HepG2 (cell line): ENCODE data around the gene ARHGAP12. TPM values are rescaled to one million over a fixed set of nuclear protein-coding genes. Genes with fewer than 3 reads are reported as not detected.

Experiments
- ATAC-seq: fragments of 200-7000 bp; cut with Tn5 transposase; 3 replicates; pipeline ENCODE4 v1.9.1; 2020; ENCODE audit warnings: mild to moderate bottlenecking, moderate library complexity
- BruUV-seq: library from RNA; stranded (reverse); fragments of 400-500 nt; replicated peaks from 2 replicates; lab custom pipeline; 2021; lab: Mats Ljungman, UMichigan
- CTCF ChIA-PET: fragments of 300-600 bp; formaldehyde crosslinking; extraction: SDS; loops from one replicate; lab custom pipeline; 2021; ENCODE audit warnings: low total read pairs, inconsistent platforms, low intra/inter-chr PET ratio; lab: Yijun Ruan, JAX
- POLR2A ChIA-PET: fragments of 350-600 bp; sonication (Branson Sonifier 250); formaldehyde crosslinking; loops from one replicate; lab custom pipeline; 2020; ENCODE audit warnings: antibody characterized with exemption, inconsistent platforms; lab: Yijun Ruan, JAX
- DNase-seq: peaks from one replicate; pipeline ENCODE4 v3.0.0-alpha.2; 2015; ENCODE audit warnings: low spot score
- FAIRE-seq: peaks from 3 replicates; lab custom pipeline; 2011; peaks lifted over from hg19 to GRCh38; lab: Jason Lieb, UNC
- H2AFZ ChIP-seq: one replicate; pipeline ENCODE4 v1.6.1; 2011; ENCODE audit warnings: low read length, inconsistent platforms
- H3K27ac ChIP-seq: fragments of 300-600 bp; 3 replicates; pipeline ENCODE4 v1.8.0; 2011; ENCODE audit warnings: mixed run types, mild to moderate bottlenecking, mixed read lengths, low read length, inconsistent platforms; ENCODE audit not compliant: insufficient read depth; ENCODE audit errors: extremely low read length
- H3K27me3 ChIP-seq, 2 experiments: fragments of 200-600 bp in 1 of 2; 2 replicates in 1 of 2; 3 replicates in 1 of 2; pipeline versions ENCODE4 v1.6.0 to v1.8.0; 2011; ENCODE audit warnings: low read length in 2 of 2, mild to moderate bottlenecking in 2 of 2, moderate library complexity in 2 of 2, inconsistent platforms in 1 of 2; ENCODE audit not compliant: insufficient read depth in 2 of 2, control insufficient read depth in 1 of 2
- H3K36me3 ChIP-seq, 2 experiments: fragments of 200-600 bp in 1 of 2; replicated peaks in 1 of 2; 2 replicates in 1 of 2; 3 replicates in 1 of 2; pipeline versions ENCODE4 v1.5.1 to v1.8.0; 2011; ENCODE audit warnings: low read length in 2 of 2, inconsistent platforms in 1 of 2; ENCODE audit not compliant: insufficient read depth in 2 of 2, control insufficient read depth in 1 of 2
- H3K4me1 ChIP-seq: 2 replicates; pipeline ENCODE4 v1.5.1; 2012; ENCODE audit warnings: low read length, inconsistent platforms; ENCODE audit not compliant: insufficient read depth
- H3K4me2 ChIP-seq: 2 replicates; pipeline ENCODE4 v1.6.0; 2011; ENCODE audit warnings: low read depth, low read length, inconsistent platforms
- H3K4me3 ChIP-seq, 3 experiments: fragments of 200-600 bp in 1 of 3; sonication (generic), shearing (Covaris generic) in 1 of 3; replicated peaks in 1 of 3; 2 replicates each; pipeline ENCODE4 v1.5.1; 2011 to 2016; ENCODE audit warnings: low read length in 3 of 3, inconsistent platforms in 2 of 3, low read depth in 2 of 3, mild to moderate bottlenecking in 2 of 3, control low read depth in 1 of 3, mixed read lengths in 1 of 3; ENCODE audit not compliant: insufficient read depth in 1 of 3
- H3K79me2 ChIP-seq: one replicate; pipeline ENCODE4 v1.6.1; 2011; ENCODE audit warnings: low read length, inconsistent platforms; ENCODE audit not compliant: insufficient read depth
- H3K9ac ChIP-seq: 2 replicates; pipeline ENCODE4 v1.6.0; 2011; ENCODE audit warnings: mild to moderate bottlenecking, low read depth, low read length, inconsistent platforms; ENCODE audit not compliant: insufficient read depth
- H3K9me3 ChIP-seq: 2 replicates; pipeline ENCODE4 v1.5.1; 2012; ENCODE audit warnings: mild to moderate bottlenecking, low read length
- H4K20me1 ChIP-seq: 2 replicates; pipeline ENCODE4 v1.6.0; 2011; ENCODE audit warnings: inconsistent platforms, mild to moderate bottlenecking, low read length, moderate library complexity; ENCODE audit not compliant: insufficient read depth
- PRPF4 ChIP-seq: fragments of 200-400 bp; formaldehyde crosslinking; IDR thresholded peaks from 2 replicates; pipeline ENCODE4 v1.6.1; 2016; ENCODE audit warnings: low read length, low read depth; ENCODE audit not compliant: poor library complexity, severe bottlenecking
- RBFOX2 ChIP-seq: fragments of 200-400 bp; formaldehyde crosslinking; IDR thresholded peaks from 2 replicates; pipeline ENCODE4 v1.6.1; 2017; ENCODE audit warnings: low read depth, mild to moderate bottlenecking, low read length
- SNRNP70 ChIP-seq: fragments of 200-400 bp; formaldehyde crosslinking; IDR thresholded peaks from 2 replicates; pipeline ENCODE4 v1.6.1; 2017; ENCODE audit warnings: mild to moderate bottlenecking, low read depth, low read length, moderate library complexity
- SOX5 ChIP-seq: IDR thresholded peaks from 2 replicates; pipeline ENCODE4 v1.6.1; 2016; ENCODE audit warnings: borderline replicate concordance
- ZFP90 ChIP-seq: sonication (generic); formaldehyde crosslinking; IDR thresholded peaks from 2 replicates; pipeline ENCODE4 v1.8.0; 2022; ENCODE audit warnings: missing genetic modification reagents, mild to moderate bottlenecking, inconsistent platforms, borderline replicate concordance
- ZNF17 ChIP-seq: sonication (generic); formaldehyde crosslinking; IDR thresholded peaks from 2 replicates; pipeline ENCODE4 v1.5.0; 2020; ENCODE audit warnings: mild to moderate bottlenecking, missing genetic modification reagents
- ZNF335 ChIP-seq: sonication (generic); formaldehyde crosslinking; IDR thresholded peaks from 2 replicates; pipeline ENCODE4 v1.4.0; 2020; ENCODE audit warnings: missing genetic modification reagents
- ZNF431 ChIP-seq: sonication (generic); formaldehyde crosslinking; IDR thresholded peaks from 2 replicates; pipeline ENCODE4 v1.9.0; 2022; ENCODE audit warnings: missing genetic modification reagents, low read depth, mild to moderate bottlenecking, borderline replicate concordance
- ZNF484 ChIP-seq: sonication (generic); formaldehyde crosslinking; IDR thresholded peaks from 2 replicates; pipeline ENCODE4 v1.5.1; 2020; ENCODE audit warnings: mild to moderate bottlenecking, low read depth, missing genetic modification reagents, borderline replicate concordance
- WGBS: methylation state at CpG from one replicate; pipeline ENCODE4 v1.1.6; 2017; ENCODE audit warnings: low lambda C conversion rate; 5-methylcytosine and 5-hydroxymethylcytosine counted together
- in situ Hi-C: cut with HindIII; loops from 2 replicates; pipeline ENCODE4 v1.10.0; 2017; ENCODE audit warnings: low pct_unique_long_range_greater_than_20kb; ENCODE audit not compliant: extremely low pct_ligation_motif_present
- intact Hi-C: fragments of 100-400 bp; cut with micrococcal nuclease; formaldehyde crosslinking; loops from one replicate; pipeline ENCODE4 v1.10.0; 2022; ENCODE audit not compliant: unreplicated experiment
- polyA plus RNA-seq, 8 experiments: library from polyadenylated mRNA; depleted of rRNA in 3 of 8; stranded (reverse) in 7 of 8; unstranded in 1 of 8; fragments of >200 nt; fragmentation: Illumina TruSeq in 4 of 8; extraction: Trizol in 4 of 8; gene quantifications; 2 replicates each; pipeline versions ENCODE4 v1.2.1 to v1.2.3, GENCODE V29; 2011 to 2016; ENCODE audit warnings: low read depth in 4 of 8, missing spikeins in 1 of 8, mixed read lengths in 1 of 8; ENCODE audit not compliant: insufficient read depth in 1 of 8
- total RNA-seq, 5 experiments: library from RNA; depleted of rRNA; stranded (reverse); fragments of >200 nt; fragmentation: Illumina TruSeq; extraction: Trizol; gene quantifications; 2 replicates each; pipeline ENCODE4 v1.2.3, GENCODE V29; 2016; ENCODE audit warnings: low read depth in 1 of 5

Gene ARHGAP12
- total and polyA plus RNA-seq, 2 of the 13 experiments (the other 11 are each of a cell fraction or from before 2014, with no cell fraction given) = 25.0 to 54.6 TPM

DNA sequence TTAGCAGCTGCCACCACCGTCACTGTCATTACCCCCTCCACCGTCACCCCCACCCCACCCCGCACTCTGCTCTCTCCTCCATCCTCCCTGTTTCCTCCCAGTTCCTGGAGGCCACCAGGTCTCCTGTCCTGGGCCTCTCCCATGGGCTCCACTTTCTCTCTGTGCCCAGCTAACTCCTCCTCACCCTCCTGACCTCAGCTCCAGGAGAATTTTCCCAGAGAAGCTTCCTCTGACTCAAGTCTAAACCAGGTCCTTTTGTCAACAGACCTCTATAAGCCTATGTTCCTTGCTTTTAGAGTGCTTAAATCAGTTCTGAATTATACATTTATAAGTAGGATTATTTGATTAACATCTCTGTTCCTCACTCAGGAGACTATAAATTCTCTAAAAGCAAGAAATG lies 150.0 kb downstream of the ARHGAP12 start:
- TF ChIP-seq RBFOX2 (no peak), PRPF4 (no peak), ZFP90 (CRISPR knock-in tag) (no peak), ZNF335 (CRISPR knock-in tag) (no peak), SNRNP70 (no peak)
- intact Hi-C loops = no loop called here
- Histone ChIP-seq H3K79me2 (no peaks in the 10 kb centered on the region), H3K4me1 (no peaks in the 10 kb centered on the region), H4K20me1 (no peaks in the 10 kb centered on the region), H3K9me3 (no peaks in the 10 kb centered on the region; the same call in 1 of the 2 replicates), H2AFZ (no peak overlapping the region), H3K27ac (no peak overlapping the region), H3K9ac (no peak overlapping the region), H3K4me2 (no peak overlapping the region), H3K4me3 (no peak overlapping the region), H3K36me3 (no peaks in the 10 kb centered on the region), H3K27me3 (peaks cover 1 to 9% of the 10 kb centered on the region in 2 experiments; a peak in 1 of 5 replicates)
- ChIA-PET CTCF (no interaction called here), POLR2A (no interaction called here)
- in situ Hi-C loops = no loop called here
- WGBS = 17% methylated on average over 3 of the region's 3 CpGs
- FAIRE-seq (no peak), DNase-seq (no peak), ATAC-seq (no peak)
- no TSS peak for BruUV-seq

DNA sequence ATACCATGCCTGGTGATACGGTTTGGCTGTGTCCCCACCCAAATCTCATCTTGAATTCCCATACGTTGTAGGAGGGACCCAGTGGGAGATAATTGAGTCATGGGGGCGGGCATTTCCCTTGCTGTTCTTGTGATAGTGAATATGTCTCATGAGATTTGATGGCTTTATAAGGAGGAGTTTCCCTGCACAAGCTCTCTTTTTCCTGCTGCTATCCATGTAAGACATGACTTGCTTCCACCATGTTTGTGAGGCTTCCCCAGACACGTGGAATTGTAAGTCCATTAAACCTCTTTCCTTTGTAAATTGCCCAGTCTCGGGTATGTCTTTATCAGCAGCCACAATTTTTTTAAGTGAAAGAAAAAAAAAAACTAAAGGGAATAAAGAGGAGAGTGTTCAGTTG lies 152.5 kb downstream of the ARHGAP12 start:
- Histone ChIP-seq H3K4me1 (no peaks in the 10 kb centered on the region), H4K20me1 (no peaks in the 10 kb centered on the region), H3K4me3 (no peak overlapping the region), H3K79me2 (no peaks in the 10 kb centered on the region), H3K27me3 (peaks cover 1 to 6% of the 10 kb centered on the region in 2 experiments; a peak in 1 of 5 replicates), H3K36me3 (no peaks in the 10 kb centered on the region), H2AFZ (no peak overlapping the region), H3K9me3 (no peaks in the 10 kb centered on the region; the same call in 1 of the 2 replicates), H3K27ac (no peak overlapping the region), H3K9ac (no peak overlapping the region), H3K4me2 (no peak overlapping the region)
- ATAC-seq (no peak), FAIRE-seq (no peak), DNase-seq (no peak)
- intact Hi-C loops = no loop called here
- TF ChIP-seq SOX5 (CRISPR knock-in tag) (no peak), ZNF484 (CRISPR knock-in tag) (no peak), ZNF431 (CRISPR knock-in tag) (peak; percentile 53; the same call in 1 of the 2 replicates), ZNF17 (CRISPR knock-in tag) (no peak)
- CTCF ChIA-PET = no interaction called here
- WGBS = 19% methylated on average over 5 of the region's 5 CpGs
- POLR2A ChIA-PET = no interaction called here
- BruUV-seq = no TSS peak
- in situ Hi-C loops = no loop called here
